SU-DHL-6 (cell line): ENCODE measurements around the gene GRM8.

Experiments
- H2AFZ ChIP-seq: fragments of 200-600 bp; sonication (generic); 2 replicates; pipeline ENCODE4 v1.6.1; 2014; ENCODE audit warnings: low read depth, mild to moderate bottlenecking, moderate library complexity, mixed read lengths, antibody characterized with exemption, low read length; ENCODE audit not compliant: severe bottlenecking
- H3F3A ChIP-seq: fragments of 200-600 bp; shearing (Covaris generic); 2 replicates; pipeline ENCODE4 v1.6.0; 2016; ENCODE audit warnings: antibody characterized with exemption, mild to moderate bottlenecking; ENCODE audit not compliant: insufficient read depth
- H3K27ac ChIP-seq: fragments of 200-600 bp; sonication (generic); 2 replicates; pipeline ENCODE4 v1.5.1; 2016; ENCODE audit warnings: low read depth, mild to moderate bottlenecking, low read length, moderate library complexity, mixed read lengths
- H3K27me3 ChIP-seq: fragments of 200-600 bp; sonication (generic), shearing (Covaris generic); 2 replicates; pipeline ENCODE4 v1.6.0; 2014; ENCODE audit warnings: mild to moderate bottlenecking, low read length
- H3K36me3 ChIP-seq: fragments of 200-600 bp; sonication (generic); 2 replicates; pipeline ENCODE4 v1.6.1; 2014; ENCODE audit warnings: mild to moderate bottlenecking, low read length, mixed read lengths
- H3K4me2 ChIP-seq: fragments of 300-600, 200-600 bp; shearing (Covaris generic), sonication (generic); 2 replicates; pipeline ENCODE4 v1.6.0; 2014; ENCODE audit warnings: low read length, low read depth, mild to moderate bottlenecking; ENCODE audit not compliant: poor library complexity, severe bottlenecking
- H3K4me3 ChIP-seq: fragments of 200-600 bp; sonication (generic); 2 replicates; pipeline ENCODE4 v1.5.1; 2014; ENCODE audit warnings: antibody characterized with exemption, low read length, mild to moderate bottlenecking, mixed read lengths; ENCODE audit not compliant: insufficient read depth, poor library complexity, severe bottlenecking
- H3K79me2 ChIP-seq: fragments of 200-600 bp; sonication (generic); 2 replicates; pipeline ENCODE4 v1.6.1; 2014; ENCODE audit warnings: mild to moderate bottlenecking, low read length, moderate library complexity; ENCODE audit not compliant: insufficient read depth
- H3K9ac ChIP-seq: fragments of 200-600 bp; sonication (generic); 2 replicates; pipeline ENCODE4 v1.7.0; 2014; ENCODE audit warnings: mild to moderate bottlenecking, low read length
- H3K9me2 ChIP-seq: fragments of 200-600 bp; sonication (generic); replicated peaks from 2 replicates; pipeline ENCODE4 v1.6.1; 2014; ENCODE audit warnings: low read length; ENCODE audit not compliant: insufficient read depth
- H3K9me3 ChIP-seq: fragments of 200-600 bp; sonication (generic); 2 replicates; pipeline ENCODE4 v1.6.1; 2014; ENCODE audit warnings: low read length, mixed read lengths; ENCODE audit not compliant: insufficient read depth
- H4K20me1 ChIP-seq: fragments of 200-600 bp; sonication (generic); 2 replicates; pipeline ENCODE4 v1.6.1; 2014; ENCODE audit warnings: low read depth, mild to moderate bottlenecking, antibody characterized with exemption, low read length, moderate library complexity, mixed read lengths
- EZH2phosphoT487 ChIP-seq: fragments of 200-600 bp; sonication (generic), shearing (Covaris generic); conservative IDR thresholded peaks from 2 replicates; pipeline ENCODE4 v1.6.1; 2018; ENCODE audit warnings: mild to moderate bottlenecking, antibody characterized with exemption, low read length, moderate library complexity, mixed read lengths
- TF ChIP-seq, protein P1 (sequence below): fragments of 200-600 bp; sonication (generic); IDR thresholded peaks from one replicate; pipeline ENCODE4 v1.5.1; 2017; ENCODE audit warnings: antibody characterized with exemption, mild to moderate bottlenecking, low read length, moderate library complexity; ENCODE audit not compliant: insufficient read depth, poor library complexity, severe bottlenecking

The GRM8 gene

DNA sequence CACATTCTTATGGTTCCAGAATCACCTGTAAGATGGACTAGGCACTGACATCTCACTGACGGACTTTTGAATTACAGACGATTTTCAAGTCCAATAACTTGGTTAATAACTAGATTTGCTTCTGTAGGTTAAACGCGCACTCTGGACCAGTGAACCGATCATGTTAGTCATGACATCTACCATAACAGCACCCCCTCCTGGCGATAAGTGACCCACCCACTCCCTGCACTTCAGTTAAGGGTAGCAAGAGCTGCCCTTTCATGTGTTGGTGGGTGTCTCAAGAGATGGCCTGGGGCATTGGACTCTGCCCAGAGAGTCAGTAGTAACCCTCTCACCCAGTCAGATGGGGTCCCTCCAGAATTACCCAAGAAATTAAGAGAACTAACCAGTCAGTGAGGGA, 12.9 kb downstream of the GRM8 start:
- no peaks in the 10 kb centered on the region for H3K9me3 ChIP-seq
- no peaks in the 10 kb centered on the region for H3K27me3 ChIP-seq
- no peaks in the 10 kb centered on the region for H4K20me1 ChIP-seq
- H3K27ac ChIP-seq: no peak overlapping the region
- H3F3A ChIP-seq: no peaks in the 10 kb centered on the region
- no peaks in the 10 kb centered on the region for H3K79me2 ChIP-seq
- no peak overlapping the region for H3K9ac ChIP-seq
- H3K36me3 ChIP-seq: no peaks in the 10 kb centered on the region
- no peak overlapping the region for H3K4me3 ChIP-seq
- H3K4me2 ChIP-seq: no peak overlapping the region
- no peak for TF ChIP-seq EZH2phosphoT487
- TF ChIP-seq, protein P1, sequence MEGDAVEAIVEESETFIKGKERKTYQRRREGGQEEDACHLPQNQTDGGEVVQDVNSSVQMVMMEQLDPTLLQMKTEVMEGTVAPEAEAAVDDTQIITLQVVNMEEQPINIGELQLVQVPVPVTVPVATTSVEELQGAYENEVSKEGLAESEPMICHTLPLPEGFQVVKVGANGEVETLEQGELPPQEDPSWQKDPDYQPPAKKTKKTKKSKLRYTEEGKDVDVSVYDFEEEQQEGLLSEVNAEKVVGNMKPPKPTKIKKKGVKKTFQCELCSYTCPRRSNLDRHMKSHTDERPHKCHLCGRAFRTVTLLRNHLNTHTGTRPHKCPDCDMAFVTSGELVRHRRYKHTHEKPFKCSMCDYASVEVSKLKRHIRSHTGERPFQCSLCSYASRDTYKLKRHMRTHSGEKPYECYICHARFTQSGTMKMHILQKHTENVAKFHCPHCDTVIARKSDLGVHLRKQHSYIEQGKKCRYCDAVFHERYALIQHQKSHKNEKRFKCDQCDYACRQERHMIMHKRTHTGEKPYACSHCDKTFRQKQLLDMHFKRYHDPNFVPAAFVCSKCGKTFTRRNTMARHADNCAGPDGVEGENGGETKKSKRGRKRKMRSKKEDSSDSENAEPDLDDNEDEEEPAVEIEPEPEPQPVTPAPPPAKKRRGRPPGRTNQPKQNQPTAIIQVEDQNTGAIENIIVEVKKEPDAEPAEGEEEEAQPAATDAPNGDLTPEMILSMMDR: peak; percentile 45
- no peak overlapping the region for H2AFZ ChIP-seq
- no peaks in the 10 kb centered on the region for H3K9me2 ChIP-seq

DNA sequence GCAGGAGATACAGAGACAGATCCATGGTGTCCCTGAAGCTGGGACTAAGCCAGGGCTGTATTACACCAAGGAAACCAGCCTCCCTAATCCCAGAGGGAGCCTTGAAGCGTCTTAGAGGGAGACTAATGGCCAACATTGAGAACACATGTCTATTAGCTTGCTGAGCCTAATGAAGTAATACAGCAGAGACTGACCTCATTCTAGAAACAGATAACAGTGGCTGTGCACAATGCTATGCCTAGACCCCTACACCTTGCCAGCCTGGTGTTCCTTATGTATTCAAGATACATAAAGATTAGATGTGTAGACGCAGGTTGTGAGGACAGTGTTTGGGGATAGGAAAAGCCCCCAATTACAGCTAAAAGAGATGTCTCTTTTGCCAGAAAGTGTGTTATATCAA, 19.1 kb downstream of the GRM8 start:
- Histone ChIP-seq H3K79me2 (no peaks in the 10 kb centered on the region), H3K27ac (no peak overlapping the region), H3K9ac (no peak overlapping the region), H3K36me3 (no peaks in the 10 kb centered on the region), H3K4me3 (no peak overlapping the region), H2AFZ (no peak overlapping the region), H3F3A (no peaks in the 10 kb centered on the region), H3K9me3 (no peaks in the 10 kb centered on the region), H4K20me1 (no peaks in the 10 kb centered on the region), H3K9me2 (no peaks in the 10 kb centered on the region), H3K27me3 (no peaks in the 10 kb centered on the region), H3K4me2 (no peak overlapping the region)
- TF ChIP-seq EZH2phosphoT487: no peak
- TF ChIP-seq, protein P1: no peak

DNA sequence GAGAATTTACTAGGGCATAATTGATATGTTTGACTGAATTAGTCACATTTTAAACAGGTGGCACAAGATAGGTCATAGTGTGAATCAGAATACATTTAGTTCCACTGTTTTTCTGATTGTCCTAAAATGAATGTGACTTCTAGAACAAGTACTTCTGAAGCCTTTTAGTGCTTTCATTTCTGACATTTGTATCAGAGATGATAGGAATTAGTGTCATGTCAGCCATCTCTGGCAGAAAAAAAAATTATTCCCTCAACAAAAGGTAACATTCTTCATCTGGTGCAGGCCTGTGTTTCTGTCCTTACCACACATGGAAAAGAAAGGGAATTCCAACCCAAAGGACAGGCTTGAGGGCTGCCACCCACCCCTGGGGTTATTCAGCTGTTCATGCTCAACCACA, 21.3 kb downstream of the GRM8 start:
- Histone ChIP-seq H2AFZ (no peak overlapping the region), H3K9ac (no peak overlapping the region), H3K36me3 (no peaks in the 10 kb centered on the region), H3K4me3 (no peak overlapping the region), H3K27ac (no peak overlapping the region), H3K9me3 (no peaks in the 10 kb centered on the region), H3K79me2 (no peaks in the 10 kb centered on the region), H3F3A (no peaks in the 10 kb centered on the region), H3K27me3 (no peaks in the 10 kb centered on the region), H3K9me2 (no peaks in the 10 kb centered on the region), H3K4me2 (no peak overlapping the region), H4K20me1 (no peaks in the 10 kb centered on the region)
- TF ChIP-seq EZH2phosphoT487: no peak
- TF ChIP-seq, protein P1: no peak
